ENCODE measurements around the gene GNB5. TPM values are rescaled to one million over a fixed set of nuclear protein-coding genes. Genes with fewer than 3 reads are reported as not detected.

The GNB5 gene
- total RNA-seq, 1 experiment from 2014 or later: 29.8 TPM

DNA sequence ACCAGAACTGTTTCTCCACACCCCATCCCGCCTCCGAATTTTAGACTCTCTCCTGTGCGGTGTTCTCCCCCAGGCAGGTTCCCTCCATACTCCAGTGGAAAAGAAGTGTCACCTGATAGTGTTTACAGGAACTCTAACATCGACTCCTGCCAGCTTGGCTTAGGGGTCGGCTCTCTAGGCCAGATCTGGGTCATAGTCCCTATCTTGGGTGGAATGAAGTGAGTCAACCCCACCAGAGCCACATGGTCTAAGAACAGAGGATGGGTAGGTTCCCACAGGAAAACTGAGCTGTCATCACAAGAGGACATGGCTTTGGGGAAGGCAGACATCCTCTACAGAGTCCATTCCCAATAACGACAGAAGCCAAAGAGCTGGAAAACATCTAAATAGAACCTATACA is 84.6 kb downstream of the GNB5 start:
- Mint-ChIP-seq H3K36me3 (ENCODE audit: insufficient read depth in 1 of 3, low read depth in 3 of 3) (no peaks in the 10 kb centered on the region), H3K27ac (no peak overlapping the region)

More for the DNA sequence above, 84.6 kb downstream of the GNB5 start:
- Histone ChIP-seq H2BK15ac (ENCODE audit: low read depth, low read length) (no peak overlapping the region), H3K56ac (ENCODE audit: insufficient read length, low read depth, low read length) (no peak overlapping the region), H2AFZ (ENCODE audit: low read length) (no peak overlapping the region), H4K8ac (replicated peaks; ENCODE audit: insufficient read length, low read depth, low read length) (no peak overlapping the region), H4K91ac (ENCODE audit: insufficient read length, low read depth, low read length) (no peak overlapping the region), H3K23me2 (ENCODE audit: insufficient read length, low read depth, low read length, poor library complexity, severe bottlenecking) (no peaks in the 10 kb centered on the region), H2BK12ac (ENCODE audit: insufficient read length, low read depth, low read length) (no peak overlapping the region), H2BK5ac (ENCODE audit: insufficient read length, low read length) (no peak overlapping the region), H3K14ac (ENCODE audit: insufficient read depth, low read length) (no peak overlapping the region), H3K79me1 (ENCODE audit: insufficient read depth, low read depth, low read length, poor library complexity, severe bottlenecking) (no peaks in the 10 kb centered on the region), H3K79me2 (ENCODE audit: insufficient read depth, low read length) (no peaks in the 10 kb centered on the region), H2BK120ac (ENCODE audit: low read depth, low read length, poor library complexity, severe bottlenecking) (no peak overlapping the region), H2AK5ac (ENCODE audit: insufficient read length, low read length) (no peak overlapping the region), H3K4ac (ENCODE audit: low read depth, low read length) (no peak overlapping the region), H3K9me3 (ENCODE audit: control insufficient read depth, low read depth, low read length) (no peaks in the 10 kb centered on the region), H4K20me1 (ENCODE audit: control insufficient read depth, insufficient read depth, insufficient read length) (no peaks in the 10 kb centered on the region), H3K18ac (ENCODE audit: insufficient read length, low read depth, low read length) (no peak overlapping the region), H3K27me3 (ENCODE audit: insufficient read depth, low read length) (no peaks in the 10 kb centered on the region), H3K9ac (ENCODE audit: extremely low read depth, insufficient read length, low read length) (no peak overlapping the region), H3K27ac (ENCODE audit: insufficient read length, low read depth, low read length) (no peak overlapping the region), H2BK20ac (ENCODE audit: low read depth, low read length, poor library complexity, severe bottlenecking) (no peak overlapping the region), H4K5ac (ENCODE audit: insufficient read length, low read depth, low read length) (no peak overlapping the region), H3K4me2 (ENCODE audit: insufficient read depth, insufficient read length, low read length) (no peak overlapping the region), H3K23ac (ENCODE audit: insufficient read length, low read depth, low read length) (no peak overlapping the region), H3K4me1 (ENCODE audit: insufficient read depth, low read length) (peaks cover 3% of the 10 kb centered on the region; the same call in 1 of the 2 replicates), H3T11ph (ENCODE audit: low read length) (no peak overlapping the region)
- no peak for DNase-seq
- TF ChIP-seq, protein P1, sequence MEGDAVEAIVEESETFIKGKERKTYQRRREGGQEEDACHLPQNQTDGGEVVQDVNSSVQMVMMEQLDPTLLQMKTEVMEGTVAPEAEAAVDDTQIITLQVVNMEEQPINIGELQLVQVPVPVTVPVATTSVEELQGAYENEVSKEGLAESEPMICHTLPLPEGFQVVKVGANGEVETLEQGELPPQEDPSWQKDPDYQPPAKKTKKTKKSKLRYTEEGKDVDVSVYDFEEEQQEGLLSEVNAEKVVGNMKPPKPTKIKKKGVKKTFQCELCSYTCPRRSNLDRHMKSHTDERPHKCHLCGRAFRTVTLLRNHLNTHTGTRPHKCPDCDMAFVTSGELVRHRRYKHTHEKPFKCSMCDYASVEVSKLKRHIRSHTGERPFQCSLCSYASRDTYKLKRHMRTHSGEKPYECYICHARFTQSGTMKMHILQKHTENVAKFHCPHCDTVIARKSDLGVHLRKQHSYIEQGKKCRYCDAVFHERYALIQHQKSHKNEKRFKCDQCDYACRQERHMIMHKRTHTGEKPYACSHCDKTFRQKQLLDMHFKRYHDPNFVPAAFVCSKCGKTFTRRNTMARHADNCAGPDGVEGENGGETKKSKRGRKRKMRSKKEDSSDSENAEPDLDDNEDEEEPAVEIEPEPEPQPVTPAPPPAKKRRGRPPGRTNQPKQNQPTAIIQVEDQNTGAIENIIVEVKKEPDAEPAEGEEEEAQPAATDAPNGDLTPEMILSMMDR (conservative IDR thresholded peaks at IDR 0.05): no peak
- peaks cover 13 to 15% of the 10 kb centered on the region in 2 experiments for H3K4me1 Mint-ChIP-seq
- no peak overlapping the region for H3K4me3 Mint-ChIP-seq
- H3K27me3 Mint-ChIP-seq (ENCODE audit: low read depth): no peaks in the 10 kb centered on the region
- no peaks in the 10 kb centered on the region for H3K9me3 Mint-ChIP-seq
- WGBS (ENCODE audit: extremely low coverage, insufficient read length, low lambda C conversion rate): no CpG with 5 or more reads among the region's 6 CpGs

Data from H9 (cell line).